HG03439 (cell line): Measurements from ENCODE around the gene FAT3.

ENCODE experiments used
- ATAC-seq: cut with Tn5 transposase; IDR thresholded peaks from one replicate; pipeline ENCODE4 v1.9.1; 2021; ENCODE audit warnings: mild to moderate bottlenecking, moderate library complexity; ENCODE audit not compliant: unreplicated experiment

FAT3 gene

GRCh38 chr11:92227230-92227814 is 2.7 kb downstream of the FAT3 start:
- ATAC-seq = no peak

DNA sequence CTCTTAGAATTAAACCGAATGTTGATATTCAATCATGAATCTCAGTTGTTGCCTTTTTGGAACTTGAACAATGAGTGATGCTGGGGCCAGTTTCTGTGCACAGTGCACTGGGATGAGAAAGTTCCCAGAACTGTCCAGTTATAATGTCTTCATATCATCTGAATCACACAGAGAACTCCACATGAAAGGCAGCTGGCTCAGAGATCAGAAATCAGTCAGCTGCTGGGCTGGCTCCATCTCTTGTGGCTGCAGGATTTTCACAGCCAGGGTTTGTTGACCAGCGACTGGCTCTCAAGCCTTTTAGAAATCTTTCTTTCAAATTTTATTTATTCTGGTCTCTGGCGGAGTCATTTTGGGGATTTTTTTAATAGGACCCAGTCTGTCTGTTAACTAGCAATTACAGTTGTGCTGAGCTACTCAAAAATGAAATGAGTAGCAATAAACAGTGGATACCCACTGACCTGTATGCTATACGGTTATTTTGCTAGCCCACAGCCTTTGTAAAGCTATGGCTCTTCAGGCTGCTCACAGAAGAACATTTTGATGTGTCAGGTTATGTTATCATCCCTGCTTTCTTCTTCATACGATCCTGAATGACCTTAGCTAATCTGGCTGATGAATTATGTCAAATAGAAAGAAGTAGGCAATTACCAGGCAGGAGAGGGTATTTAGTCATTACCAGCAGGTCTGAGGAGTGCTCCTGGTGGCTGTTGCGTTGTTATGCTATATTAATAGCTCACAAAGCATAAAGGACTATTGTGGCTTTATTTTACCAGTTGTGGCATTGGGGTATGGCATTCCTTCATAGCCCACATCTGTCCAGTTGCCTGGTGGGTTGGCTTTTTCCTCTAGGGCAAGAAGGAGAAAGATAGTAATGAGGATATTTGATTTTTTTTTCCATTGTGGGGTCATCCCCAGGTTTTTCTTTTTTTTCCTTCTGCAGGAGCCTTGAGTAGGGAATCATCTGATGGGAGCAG is 3.6 kb downstream of the FAT3 start:
- no peak for ATAC-seq

- ATAC-seq = no peak
Observed at GRCh38 chr11:92236856-92237255, 12.2 kb downstream of the FAT3 start.

DNA sequence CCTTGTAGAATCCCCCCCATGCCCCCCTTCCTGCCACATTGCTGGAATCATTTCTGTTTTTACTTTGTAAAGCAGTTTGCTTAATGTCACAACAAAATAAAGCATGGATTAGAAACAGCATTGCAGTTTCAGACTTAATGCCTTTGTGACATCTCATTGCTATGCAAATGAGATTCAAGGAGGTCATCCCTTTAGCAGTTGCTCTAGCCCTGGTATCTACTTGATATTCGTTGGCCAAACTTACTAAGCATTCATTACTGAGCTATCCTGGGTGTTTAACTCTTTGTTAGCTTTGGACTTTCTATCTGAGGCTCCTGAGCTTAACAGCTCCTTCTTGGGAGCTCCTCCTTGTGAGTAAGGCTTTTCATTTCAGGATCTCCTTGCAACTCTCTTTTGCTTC is 16.3 kb downstream of the FAT3 start:
- ATAC-seq = no peak

GRCh38 chr11:92245700-92246271 is 21.2 kb downstream of the FAT3 start:
- ATAC-seq = no peak

DNA sequence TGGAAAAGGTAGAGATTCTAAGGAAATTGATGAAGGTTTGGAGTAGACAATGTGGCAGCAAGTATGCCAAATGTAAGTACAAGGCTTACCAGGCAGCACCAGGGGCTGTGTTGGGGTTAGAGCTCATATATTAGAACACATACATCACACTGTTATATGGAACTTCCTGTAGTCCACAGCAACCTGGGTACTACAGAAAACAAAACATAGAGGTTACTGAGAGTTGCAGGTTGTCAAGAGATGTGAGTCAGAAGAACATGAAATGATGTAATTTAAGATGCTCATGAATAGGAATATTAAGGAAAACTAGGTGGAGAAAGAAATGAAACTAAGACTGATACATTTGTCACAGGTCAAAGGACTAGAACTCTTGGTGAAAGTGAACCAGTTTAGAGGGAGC is 22.0 kb downstream of the FAT3 start:
- no peak for ATAC-seq

GRCh38 chr11:92249156-92249753 is 24.6 kb downstream of the FAT3 start:
- no peak for ATAC-seq

GRCh38 chr11:92251980-92252379 is 27.4 kb downstream of the FAT3 start:
- ATAC-seq = no peak

DNA sequence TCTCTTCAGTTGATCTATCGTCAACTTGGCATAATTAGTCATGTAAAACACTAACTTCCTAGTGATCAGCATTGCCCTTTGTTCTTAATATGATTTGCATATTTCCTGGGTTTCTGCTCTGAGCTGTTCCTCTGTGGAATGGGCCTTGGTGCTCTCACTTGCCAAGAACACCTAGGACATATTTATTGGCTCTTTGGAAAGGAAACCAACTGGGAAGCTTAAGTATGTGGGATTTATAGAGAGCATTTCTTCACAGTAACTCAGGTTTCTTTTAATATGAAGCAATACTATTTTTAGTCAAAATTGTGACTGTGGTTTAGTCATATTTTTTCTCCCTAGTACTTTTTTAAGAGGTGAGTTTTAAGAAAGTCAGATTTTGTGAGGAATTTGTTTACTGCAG is 28.8 kb downstream of the FAT3 start:
- no peak for ATAC-seq

DNA sequence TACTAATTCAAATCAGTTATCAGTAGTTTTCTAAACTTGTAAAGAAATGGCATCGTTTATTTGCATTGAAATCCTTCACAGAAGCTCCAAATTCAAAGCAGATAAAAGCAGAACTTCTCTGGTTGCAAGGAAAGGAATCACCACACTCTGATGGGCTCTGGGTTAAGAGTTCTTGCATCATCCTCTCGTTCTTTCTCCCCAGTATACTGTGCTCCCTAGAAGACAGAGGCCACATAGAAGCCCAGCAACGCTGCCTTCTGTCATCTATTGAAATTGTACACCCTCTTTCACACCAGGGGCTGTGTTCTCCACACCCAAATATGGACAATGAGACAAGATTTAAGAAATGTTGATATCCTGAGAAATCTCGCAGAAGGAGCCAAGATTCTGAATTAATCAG is 29.3 kb downstream of the FAT3 start:
- ATAC-seq = no peak

GRCh38 chr11:92257536-92257935 is 32.9 kb downstream of the FAT3 start:
- no peak for ATAC-seq

DNA sequence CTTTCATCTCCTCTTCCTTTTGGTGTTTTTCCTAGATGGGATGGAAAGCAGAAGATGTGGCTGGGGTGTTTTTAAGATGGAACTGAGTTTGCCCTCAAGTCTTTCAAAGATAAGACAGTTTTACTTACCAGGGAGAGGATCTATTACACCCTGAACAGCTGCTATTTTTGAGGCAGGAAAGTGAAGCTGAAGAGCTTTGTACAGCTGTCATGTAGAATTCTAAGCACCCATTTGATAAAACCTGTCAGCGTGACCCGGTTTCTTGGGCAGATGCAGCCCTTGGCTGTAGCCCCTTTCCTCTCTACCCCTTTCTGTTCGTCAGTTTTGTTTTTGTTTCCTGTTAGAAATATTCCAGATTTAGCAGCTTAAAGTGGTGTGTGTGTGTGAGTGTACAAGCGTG is 35.2 kb downstream of the FAT3 start:
- no peak for ATAC-seq

DNA sequence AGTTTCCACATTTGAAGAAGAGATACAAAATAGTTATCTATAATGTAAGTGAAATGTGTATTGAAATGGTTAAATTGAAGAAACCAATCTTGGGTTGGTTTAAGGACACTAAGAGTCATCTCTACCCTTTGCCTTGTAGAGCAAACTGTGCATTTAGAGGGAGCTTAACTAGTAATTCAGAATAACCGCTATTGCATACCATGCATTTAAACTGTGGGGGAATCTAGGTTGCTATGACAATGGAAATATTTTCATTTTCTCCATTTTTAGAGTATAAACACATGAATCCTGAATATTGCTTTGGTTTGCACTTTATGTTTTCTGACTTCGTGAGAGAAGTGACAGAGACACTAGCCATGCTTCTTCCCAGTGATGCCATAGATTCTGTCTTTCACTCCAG is 39.7 kb downstream of the FAT3 start:
- ATAC-seq = no peak

- no peak for ATAC-seq
Observed at GRCh38 chr11:92266806-92267205, 42.2 kb downstream of the FAT3 start.

- ATAC-seq = no peak
Observed at GRCh38 chr11:92267278-92267677, 42.7 kb downstream of the FAT3 start.

DNA sequence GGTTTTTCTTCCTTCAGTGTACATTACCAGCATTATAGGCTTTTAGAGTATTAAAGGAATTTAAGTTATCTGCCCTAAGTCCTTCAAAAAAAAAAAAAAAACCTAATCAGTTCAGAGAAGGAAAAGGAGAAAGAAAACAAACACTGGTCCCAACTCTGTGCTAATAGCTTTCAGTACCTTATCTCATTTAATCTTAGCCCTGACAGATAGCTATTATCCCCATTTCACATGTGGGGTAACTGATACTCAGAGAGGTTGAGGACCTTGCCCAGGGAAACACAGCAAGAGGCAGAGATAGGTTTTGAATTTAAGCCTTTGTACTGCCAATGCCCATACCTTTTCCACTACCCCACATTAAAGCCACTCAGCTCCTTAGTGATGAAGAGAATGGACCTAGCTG is 43.4 kb downstream of the FAT3 start:
- ATAC-seq = no peak

DNA sequence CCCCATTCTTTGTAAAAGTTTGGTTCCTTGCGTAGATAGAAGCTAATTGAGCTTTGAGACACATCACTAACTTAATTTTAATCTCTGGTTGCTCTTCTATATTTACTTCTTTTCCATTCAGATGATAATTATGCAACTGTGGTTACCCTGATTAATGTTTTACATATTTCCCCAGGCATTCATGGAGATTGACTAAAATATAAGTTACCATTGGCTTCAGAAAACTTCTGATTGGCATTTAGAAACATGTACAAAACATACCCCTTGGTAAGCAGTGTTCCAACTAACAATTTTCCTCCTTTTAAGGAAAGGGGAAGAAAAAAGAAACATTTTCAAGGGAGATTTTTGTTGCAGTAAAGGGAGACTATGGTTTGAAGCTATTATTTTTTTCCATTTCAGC is 43.9 kb downstream of the FAT3 start:
- ATAC-seq = no peak

- ATAC-seq = no peak
Observed at GRCh38 chr11:92269021-92269420, 44.4 kb downstream of the FAT3 start.

GRCh38 chr11:92269841-92270240 is 45.2 kb downstream of the FAT3 start:
- ATAC-seq = no peak

DNA sequence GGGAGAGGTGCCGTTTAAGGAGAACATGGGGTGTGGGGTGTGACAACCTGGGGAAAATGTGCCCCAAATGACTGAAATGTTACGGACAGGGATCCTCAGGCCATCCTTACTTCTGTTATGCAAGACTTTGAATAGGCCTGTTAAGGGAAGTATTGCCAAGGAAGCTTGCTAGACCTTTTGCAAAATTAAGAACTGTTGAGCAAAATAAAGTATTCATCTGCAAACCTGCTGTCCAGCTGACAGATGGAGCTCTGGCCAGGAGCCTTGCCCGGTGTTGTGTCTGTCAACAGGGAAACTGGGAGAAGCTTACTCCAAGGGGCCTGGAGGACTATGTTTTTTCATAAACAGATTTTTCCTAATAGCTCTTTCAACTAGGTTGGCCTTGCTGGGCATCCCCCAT is 48.0 kb downstream of the FAT3 start:
- ATAC-seq = no peak
